ENCODE data around the gene MAP2K3. TPM values are rescaled to one million over a fixed set of nuclear protein-coding genes. Genes with fewer than 3 reads are reported as not detected.
A peak's percentile ranks its signal among the peaks of the same experiment; 100 is the strongest.

Gene MAP2K3
- polyA plus RNA-seq, 2 of the 4 experiments (the other 2 are of a cell fraction) = 13.9 to 37.1 TPM

GRCh38 chr17:21286066-21286770 lies 1.7 kb downstream of the MAP2K3 start (continued):
- TF ChIP-seq ATOH8 (CRISPR knock-in tag; IDR thresholded peaks at IDR 0.05; ENCODE audit: low read depth) = no peak
- TF ChIP-seq CBX2 (IDR thresholded peaks at IDR 0.05; ENCODE audit: borderline replicate concordance, low read depth) = no peak
- no peak for TF ChIP-seq MAZ (IDR thresholded peaks at IDR 0.05; ENCODE audit: borderline replicate concordance, low read depth, low read length)
- TF ChIP-seq MYC (IDR thresholded peaks at IDR 0.05; ENCODE audit: borderline replicate concordance, low read length) = peak; percentile 99
- peak; percentile 76; the same call in 2 of the 3 replicates for TF ChIP-seq BCL3 (IDR thresholded peaks at IDR 0.05)
- TF ChIP-seq HOXB13 (CRISPR knock-in tag; IDR thresholded peaks at IDR 0.05; ENCODE audit: low read depth) = 0 out of 2 replicates have a peak, but pooled peaks have one; percentile 42
- no peak for TF ChIP-seq FOXS1 (CRISPR knock-in tag; IDR thresholded peaks at IDR 0.05)
- no peak for TF ChIP-seq HOXB5 (CRISPR knock-in tag; IDR thresholded peaks at IDR 0.05)
- TF ChIP-seq ESRRA (IDR thresholded peaks at IDR 0.05; ENCODE audit: borderline replicate concordance, low read length) = no peak
- peak; percentile 88 for TF ChIP-seq FOSL2 (IDR thresholded peaks at IDR 0.05)
- peak; percentile 93 for TF ChIP-seq FOSL2 (CRISPR knock-in tag; IDR thresholded peaks at IDR 0.05)
- TF ChIP-seq CBX8 (IDR thresholded peaks at IDR 0.05) = no peak
- no peak for TF ChIP-seq ZC3H11A (IDR thresholded peaks at IDR 0.05)
- TF ChIP-seq HES2 (IDR thresholded peaks at IDR 0.05) = peak; percentile 75
- TF ChIP-seq GATA3 (IDR thresholded peaks at IDR 0.05; ENCODE audit: borderline replicate concordance) = peak; percentile 68
- TF ChIP-seq JUNB (IDR thresholded peaks at IDR 0.05) = peak; percentile 78
- 0 out of 2 replicates have a peak, but pooled peaks have one; percentile 38 for TF ChIP-seq E2F6 (IDR thresholded peaks at IDR 0.05; ENCODE audit: borderline replicate concordance, low read depth)
- peak; percentile 12; the same call in 1 of the 2 replicates for TF ChIP-seq PHF8 (IDR thresholded peaks at IDR 0.05; ENCODE audit: borderline replicate concordance, low read depth)

GRCh38 chr17:21286909-21287702 lies 2.6 kb downstream of the MAP2K3 start:
- peak in 1 of 2 experiments; percentile 0; a peak in 3 of 6 replicates for ATAC-seq
- Histone ChIP-seq H3K9me3 (no peaks in the 10 kb centered on the region), H3K4me3 (peak overlapping the region; percentile 78), H3K4me2 (peak overlapping the region; percentile 92), H3K27ac (peak overlapping the region; percentile 76 to 89), H3K4me1 (peaks cover 48% of the 10 kb centered on the region)
- ChIA-PET CTCF (interaction anchor here (0.7 to 3.2 kb wide), 19 partner anchors 10 to 225 kb away, joined by 3 to 20 read pairs (median 3); partner anchors contain the start of gene KCNJ12), POLR2A (interaction anchor here (0.5 to 1.7 kb wide), 7 partner anchors 33 to 294 kb away, joined by 3 to 13 read pairs (median 3); partner anchors contain the start of genes NATD1, TMEM11 and USP22)
- peak in 1 of 2 experiments; percentile 62 for DNase-seq (ENCODE audit: low read depth in 1 of 2, low spot score in 1 of 2)
- no peak for FAIRE-seq
- 21% methylated on average over 9 of the region's 9 CpGs for WGBS (ENCODE audit: missing lambda C conversion rate)
- TF ChIP-seq KDM5A (IDR thresholded peaks at IDR 0.05) (no peak), ELK1 (IDR thresholded peaks at IDR 0.05; ENCODE audit: low read depth, low read length) (no peak), CEBPB (IDR thresholded peaks at IDR 0.05) (no peak), NR3C1 (IDR thresholded peaks at IDR 0.05) (no peak), ESRRA (IDR thresholded peaks at IDR 0.05; ENCODE audit: borderline replicate concordance, low read length) (no peak), CBX8 (IDR thresholded peaks at IDR 0.05) (no peak), RNF2 (IDR thresholded peaks at IDR 0.05; ENCODE audit: borderline replicate concordance, low read depth) (no peak), RFX5 (IDR thresholded peaks at IDR 0.05) (no peak), MAFK (IDR thresholded peaks at IDR 0.05; ENCODE audit: partially characterized antibody) (no peak), RAD21 (conservative IDR thresholded peaks at IDR 0.05 in 1 of 2, IDR thresholded peaks at IDR 0.05 in 1 of 2) (no peak), TFCP2L1 (CRISPR knock-in tag; IDR thresholded peaks at IDR 0.05) (0 out of 2 replicates have a peak, but pooled peaks have one; percentile 14), RCOR1 (IDR thresholded peaks at IDR 0.05; ENCODE audit: low read depth, low read length) (no peak), GATA3 (IDR thresholded peaks at IDR 0.05; ENCODE audit: borderline replicate concordance) (no peak), NPAS2 (CRISPR knock-in tag; IDR thresholded peaks at IDR 0.05; ENCODE audit: borderline replicate concordance) (no peak), ZSCAN20 (CRISPR knock-in tag; IDR thresholded peaks at IDR 0.05) (no peak), JUN (IDR thresholded peaks at IDR 0.05) (no peak), POLR2A (IDR thresholded peaks at IDR 0.05; ENCODE audit: low read length) (no peak), KDM1A (IDR thresholded peaks at IDR 0.05; ENCODE audit: low read depth) (no peak), PHF8 (IDR thresholded peaks at IDR 0.05; ENCODE audit: borderline replicate concordance, low read depth) (no peak), FOSL2 (IDR thresholded peaks at IDR 0.05) (no peak), FOSL2 (CRISPR knock-in tag; IDR thresholded peaks at IDR 0.05) (no peak; the same call in 1 of the 2 replicates)
